H9 (cell line): ENCODE results near the gene PFN1. TPM values are rescaled to one million over a fixed set of nuclear protein-coding genes. Genes with fewer than 3 reads are reported as not detected.
A peak's percentile ranks its signal among the peaks of the same experiment; 100 is the strongest.

Experiments
- DNase-seq: peaks from one replicate; pipeline ENCODE4 v3.0.0-alpha.2; 2017
- H2AFZ ChIP-seq: one replicate; pipeline ENCODE4 v1.6.1; 2013; ENCODE audit warnings: mild to moderate bottlenecking, low read length, control low read depth, moderate library complexity
- H2AK5ac ChIP-seq: 2 replicates; pipeline ENCODE4 v1.6.1; 2013; ENCODE audit warnings: low read length, control low read depth, mixed read lengths; ENCODE audit not compliant: insufficient read length
- H2BK120ac ChIP-seq: one replicate; pipeline ENCODE4 v1.6.1; 2013; ENCODE audit warnings: low read depth, mild to moderate bottlenecking, low read length, control low read depth, inconsistent platforms; ENCODE audit not compliant: poor library complexity, severe bottlenecking
- H2BK12ac ChIP-seq: 2 replicates; pipeline ENCODE4 v1.6.1; 2013; ENCODE audit warnings: low read length, control low read depth, mixed read lengths, low read depth; ENCODE audit not compliant: insufficient read length
- H2BK15ac ChIP-seq: 2 replicates; pipeline ENCODE4 v1.6.1; 2013; ENCODE audit warnings: low read depth, low read length, control low read depth
- H2BK20ac ChIP-seq: one replicate; pipeline ENCODE4 v1.6.1; 2013; ENCODE audit warnings: low read depth, mild to moderate bottlenecking, low read length, control low read depth, inconsistent platforms; ENCODE audit not compliant: poor library complexity, severe bottlenecking
- H2BK5ac ChIP-seq: 2 replicates; pipeline ENCODE4 v1.6.1; 2013; ENCODE audit warnings: low read length, control low read depth, mixed read lengths; ENCODE audit not compliant: insufficient read length
- H3K14ac ChIP-seq: 2 replicates; pipeline ENCODE4 v1.6.1; 2013; ENCODE audit warnings: low read length, control low read depth; ENCODE audit not compliant: insufficient read depth
- H3K18ac ChIP-seq: 2 replicates; pipeline ENCODE4 v1.6.1; 2013; ENCODE audit warnings: low read depth, mild to moderate bottlenecking, mixed read lengths, low read length, control low read depth; ENCODE audit not compliant: insufficient read length
- H3K23ac ChIP-seq: 2 replicates; pipeline ENCODE4 v1.6.1; 2013; ENCODE audit warnings: low read length, control low read depth, mixed read lengths, low read depth; ENCODE audit not compliant: insufficient read length
- H3K23me2 ChIP-seq: 2 replicates; pipeline ENCODE4 v1.6.1; 2013; ENCODE audit warnings: low read depth, mild to moderate bottlenecking, mixed read lengths, low read length, control low read depth; ENCODE audit not compliant: insufficient read length, poor library complexity, severe bottlenecking
- H3K27ac ChIP-seq: 2 replicates; pipeline ENCODE4 v1.5.1; 2013; ENCODE audit warnings: low read length, control low read depth, mixed read lengths, low read depth; ENCODE audit not compliant: insufficient read length
- H3K27me3 ChIP-seq: 2 replicates; pipeline ENCODE4 v1.6.1; 2013; ENCODE audit warnings: low read length, control low read depth, inconsistent platforms; ENCODE audit not compliant: insufficient read depth
- H3K4ac ChIP-seq: 2 replicates; pipeline ENCODE4 v1.6.1; 2013; ENCODE audit warnings: low read depth, mild to moderate bottlenecking, control low read depth, inconsistent platforms, low read length, moderate library complexity
- H3K4me1 ChIP-seq: 2 replicates; pipeline ENCODE4 v1.6.1; 2013; ENCODE audit warnings: low read length, control low read depth, inconsistent platforms; ENCODE audit not compliant: insufficient read depth
- H3K4me2 ChIP-seq: 2 replicates; pipeline ENCODE4 v1.6.1; 2013; ENCODE audit warnings: low read length, control low read depth, mixed read lengths; ENCODE audit not compliant: insufficient read length, insufficient read depth
- H3K56ac ChIP-seq: 2 replicates; pipeline ENCODE4 v1.6.1; 2013; ENCODE audit warnings: low read depth, mild to moderate bottlenecking, mixed read lengths, low read length, control low read depth; ENCODE audit not compliant: insufficient read length
- H3K79me1 ChIP-seq: 2 replicates; pipeline ENCODE4 v1.6.1; 2013; ENCODE audit warnings: low read depth, mild to moderate bottlenecking, moderate library complexity, low read length, control low read depth, inconsistent platforms; ENCODE audit not compliant: insufficient read depth, poor library complexity, severe bottlenecking
- H3K79me2 ChIP-seq: 2 replicates; pipeline ENCODE4 v1.6.1; 2013; ENCODE audit warnings: low read length, control low read depth, inconsistent platforms; ENCODE audit not compliant: insufficient read depth
- H3K9ac ChIP-seq: 2 replicates; pipeline ENCODE4 v1.6.1; 2013; ENCODE audit warnings: low read length, control low read depth, mixed read lengths; ENCODE audit not compliant: insufficient read length; ENCODE audit errors: extremely low read depth
- H3K9me3 ChIP-seq: one replicate; pipeline ENCODE4 v1.6.1; 2013; ENCODE audit warnings: low read depth, low read length, inconsistent platforms; ENCODE audit not compliant: control insufficient read depth
- H3T11ph ChIP-seq: one replicate; pipeline ENCODE4 v1.6.1; 2013; ENCODE audit warnings: mild to moderate bottlenecking, low read length, control low read depth, inconsistent platforms
- H4K20me1 ChIP-seq: one replicate; pipeline ENCODE4 v1.6.1; 2013; ENCODE audit not compliant: control insufficient read depth, insufficient read length, insufficient read depth
- H4K5ac ChIP-seq: 2 replicates; pipeline ENCODE4 v1.6.1; 2013; ENCODE audit warnings: low read depth, mild to moderate bottlenecking, mixed read lengths, low read length, control low read depth; ENCODE audit not compliant: insufficient read length
- H4K8ac ChIP-seq: replicated peaks from 2 replicates; pipeline ENCODE4 v1.6.1; 2013; ENCODE audit warnings: low read length, control low read depth, mixed read lengths, low read depth; ENCODE audit not compliant: insufficient read length
- H4K91ac ChIP-seq: 2 replicates; pipeline ENCODE4 v1.6.1; 2013; ENCODE audit warnings: low read depth, mild to moderate bottlenecking, moderate library complexity, mixed read lengths, low read length, control low read depth; ENCODE audit not compliant: insufficient read length
- H3K27ac Mint-ChIP-seq, 3 experiments: 2 replicates in 2 of 3; 3 replicates in 1 of 3; pipeline ENCODE4 v1.8.0; 2020 to 2021; ENCODE audit warnings: mixed read lengths in 3 of 3, mild to moderate bottlenecking in 1 of 3, moderate library complexity in 1 of 3
- H3K27me3 Mint-ChIP-seq: 2 replicates; pipeline ENCODE4 v1.8.0; 2021; ENCODE audit warnings: low read depth, mild to moderate bottlenecking, moderate library complexity, mixed read lengths
- H3K36me3 Mint-ChIP-seq, 3 experiments: 2 replicates in 2 of 3; 3 replicates in 1 of 3; pipeline ENCODE4 v1.8.0; 2020 to 2021; ENCODE audit warnings: low read depth in 3 of 3, mixed read lengths in 3 of 3; ENCODE audit not compliant: insufficient read depth in 1 of 3
- H3K4me1 Mint-ChIP-seq, 2 experiments: 2 replicates each; pipeline ENCODE4 v1.8.0; 2020; ENCODE audit warnings: mixed read lengths in 2 of 2
- H3K4me3 Mint-ChIP-seq, 2 experiments: 2 replicates in 1 of 2; 3 replicates in 1 of 2; pipeline ENCODE4 v1.8.0; 2020 to 2021; ENCODE audit warnings: mild to moderate bottlenecking in 2 of 2, mixed read lengths in 2 of 2, moderate library complexity in 1 of 2
- H3K9me3 Mint-ChIP-seq, 2 experiments: 2 replicates in 1 of 2; 3 replicates in 1 of 2; pipeline ENCODE4 v1.8.0; 2020; ENCODE audit warnings: mild to moderate bottlenecking in 2 of 2, mixed read lengths in 2 of 2, moderate library complexity in 1 of 2
- WGBS: extraction: QIAGEN DNeasy Blood & Tissue Kit; methylation state at CpG from one replicate; pipeline ENCODE4 v1.1.7; 2013; ENCODE audit warnings: missing lambda C conversion rate, low lambda C conversion rate, mixed read lengths; ENCODE audit not compliant: insufficient read length; ENCODE audit errors: extremely low coverage; 5-methylcytosine and 5-hydroxymethylcytosine counted together
- total RNA-seq: library from RNA; stranded (reverse); gene quantifications from 2 replicates; pipeline ENCODE4 v1.2.1, GENCODE V29; 2021
- TF ChIP-seq, protein P1 (sequence below): fragments of 200-600 bp; sonication (generic); conservative IDR thresholded peaks from 3 replicates; pipeline ENCODE4 v1.8.0; 2021; ENCODE audit warnings: antibody characterized with exemption, mild to moderate bottlenecking

Gene PFN1
- total RNA-seq, 1 experiment from 2014 or later, result 1,149 TPM

DNA sequence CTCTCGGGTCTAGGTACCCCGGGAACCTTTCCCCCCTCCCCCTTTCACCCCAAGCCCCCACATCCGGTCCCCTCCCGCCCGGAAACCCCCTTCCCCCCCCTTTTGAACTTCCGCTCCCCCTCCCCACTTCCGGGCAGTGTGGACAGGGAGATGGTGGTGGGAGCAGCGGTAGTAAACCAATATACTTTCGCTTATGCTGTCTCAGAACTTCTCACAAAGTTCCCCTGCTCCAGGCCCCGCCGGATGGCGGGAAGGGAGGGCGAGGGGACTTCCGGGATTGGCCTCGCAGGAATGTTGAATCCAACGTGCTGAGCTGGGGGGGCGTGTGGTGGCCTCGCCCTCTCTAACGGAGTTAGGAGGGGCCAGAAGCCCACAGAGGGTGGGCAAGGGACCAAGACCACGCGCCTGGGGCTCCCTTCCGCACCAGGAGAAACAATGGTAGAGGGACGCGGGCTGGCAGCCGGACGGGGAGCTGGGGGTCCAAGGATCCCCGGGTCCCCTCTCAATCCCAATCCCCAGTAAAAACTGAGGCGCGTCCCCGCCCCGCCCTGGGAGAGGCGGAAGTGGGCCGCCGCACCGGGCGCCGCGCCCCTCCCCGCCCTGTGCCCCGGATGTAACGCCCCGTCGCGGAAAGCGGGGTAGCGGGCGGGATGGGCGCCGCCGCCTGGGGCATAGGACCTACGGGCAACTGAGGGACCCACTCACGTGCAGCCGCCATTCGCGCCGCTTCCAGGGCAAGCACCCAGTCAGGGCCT lies 742 bp downstream of the PFN1 start:
- Histone ChIP-seq H3K9me3 (no peaks in the 10 kb centered on the region), H2BK20ac (no peak overlapping the region), H3K18ac (peak overlapping the region; percentile 85), H2BK12ac (no peak overlapping the region), H3T11ph (no peak overlapping the region), H2BK5ac (no peak overlapping the region), H3K14ac (peak overlapping the region; percentile 96), H3K27ac (peak overlapping the region; percentile 32), H3K56ac (no peak overlapping the region), H4K8ac (no peak overlapping the region), H4K5ac (no peak overlapping the region), H3K4me1 (peaks cover 4% of the 10 kb centered on the region; the same call in 1 of the 2 replicates), H3K4ac (no peak overlapping the region), H3K23me2 (peaks cover 23% of the 10 kb centered on the region), H2AFZ (no peak overlapping the region), H3K4me2 (peak overlapping the region; percentile 72), H3K9ac (peak overlapping the region; percentile 94), H3K79me1 (peaks cover 4% of the 10 kb centered on the region), H2BK120ac (no peak overlapping the region), H4K20me1 (no peaks in the 10 kb centered on the region), H3K23ac (no peak overlapping the region), H3K79me2 (peaks cover 13% of the 10 kb centered on the region; the same call in 1 of the 2 replicates), H4K91ac (no peak overlapping the region), H2BK15ac (no peak overlapping the region), H3K27me3 (no peaks in the 10 kb centered on the region), H2AK5ac (no peak overlapping the region)
- no CpG with 5 or more reads among the region's 56 CpGs for WGBS
- Mint-ChIP-seq H3K27ac (peak overlapping the region; percentile 94 to 96 (median 96); a peak in 6 of 7 replicates), H3K9me3 (peaks cover 0 to 2% of the 10 kb centered on the region in 2 experiments; a peak in 2 of 5 replicates), H3K27me3 (peaks cover 5% of the 10 kb centered on the region), H3K4me1 (peaks cover 37 to 38% of the 10 kb centered on the region in 2 experiments), H3K4me3 (peak overlapping the region; percentile 95 to 100), H3K36me3 (peaks cover 27 to 49% (median 40%) of the 10 kb centered on the region in 3 experiments)
- peak; percentile 72 for DNase-seq
- TF ChIP-seq, protein P1, sequence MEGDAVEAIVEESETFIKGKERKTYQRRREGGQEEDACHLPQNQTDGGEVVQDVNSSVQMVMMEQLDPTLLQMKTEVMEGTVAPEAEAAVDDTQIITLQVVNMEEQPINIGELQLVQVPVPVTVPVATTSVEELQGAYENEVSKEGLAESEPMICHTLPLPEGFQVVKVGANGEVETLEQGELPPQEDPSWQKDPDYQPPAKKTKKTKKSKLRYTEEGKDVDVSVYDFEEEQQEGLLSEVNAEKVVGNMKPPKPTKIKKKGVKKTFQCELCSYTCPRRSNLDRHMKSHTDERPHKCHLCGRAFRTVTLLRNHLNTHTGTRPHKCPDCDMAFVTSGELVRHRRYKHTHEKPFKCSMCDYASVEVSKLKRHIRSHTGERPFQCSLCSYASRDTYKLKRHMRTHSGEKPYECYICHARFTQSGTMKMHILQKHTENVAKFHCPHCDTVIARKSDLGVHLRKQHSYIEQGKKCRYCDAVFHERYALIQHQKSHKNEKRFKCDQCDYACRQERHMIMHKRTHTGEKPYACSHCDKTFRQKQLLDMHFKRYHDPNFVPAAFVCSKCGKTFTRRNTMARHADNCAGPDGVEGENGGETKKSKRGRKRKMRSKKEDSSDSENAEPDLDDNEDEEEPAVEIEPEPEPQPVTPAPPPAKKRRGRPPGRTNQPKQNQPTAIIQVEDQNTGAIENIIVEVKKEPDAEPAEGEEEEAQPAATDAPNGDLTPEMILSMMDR, result no peak
